NK-92 treated with Interleukin-12 subunit alpha and Interleukin-12 subunit beta, amount 100 ng/mL, for 24 hours (cell line): ENCODE results near the gene LMLN.
"Not testable (repeated sequence)": the region's sequence is repeated elsewhere in the genome, so short reads cannot be mapped to it uniquely, and the experiment has no call there.

Source experiments
- DNase-seq: peaks from one replicate; lab custom pipeline; 2025; lab: John Stamatoyannopoulos, UW

The LMLN gene

GRCh38 chr3:197956626-197956988, 3.4 kb upstream of the LMLN start:
- no peak for DNase-seq

GRCh38 chr3:197957790-197958133, 2.3 kb upstream of the LMLN start:
- DNase-seq: no peak

GRCh38 chr3:197958346-197958745, 1.7 kb upstream of the LMLN start:
- DNase-seq: no peak

- not testable (repeated sequence) for DNase-seq
These were observed 1.2 kb upstream of the LMLN start for GRCh38 chr3:197958848-197959247.

- no peak for DNase-seq
These were observed 522 bp upstream of the LMLN start for GRCh38 chr3:197959500-197959890.

- DNase-seq: no peak
These were observed 921 bp downstream of the LMLN start for GRCh38 chr3:197960694-197961581.

GRCh38 chr3:197961582-197961945, 1.5 kb downstream of the LMLN start:
- DNase-seq: no peak

GRCh38 chr3:197963019-197963637, 3.1 kb downstream of the LMLN start:
- DNase-seq: no peak

GRCh38 chr3:197967337-197967989, 7.4 kb downstream of the LMLN start:
- DNase-seq: not testable (repeated sequence)

GRCh38 chr3:197970588-197970987, 10.6 kb downstream of the LMLN start:
- no peak for DNase-seq

- no peak for DNase-seq
These were observed 14.0 kb downstream of the LMLN start for GRCh38 chr3:197974016-197974415.

GRCh38 chr3:197975311-197975710, 15.3 kb downstream of the LMLN start:
- DNase-seq: no peak

GRCh38 chr3:197983076-197983475, 23.1 kb downstream of the LMLN start:
- DNase-seq: no peak

- no peak for DNase-seq
These were observed 29.6 kb downstream of the LMLN start for GRCh38 chr3:197989651-197990050.

GRCh38 chr3:197994736-197995135, 34.7 kb downstream of the LMLN start:
- DNase-seq: no peak

- DNase-seq: no peak
These were observed 36.8 kb downstream of the LMLN start for GRCh38 chr3:197996855-197997254.

- DNase-seq: no peak
These were observed 37.9 kb downstream of the LMLN start for GRCh38 chr3:197997936-197998335.

- DNase-seq: no peak
These were observed 57.1 kb downstream of the LMLN start for GRCh38 chr3:198017090-198017489.

- DNase-seq: no peak
These were observed 58.4 kb downstream of the LMLN start for GRCh38 chr3:198018416-198018815.

- DNase-seq: no peak
These were observed 59.1 kb downstream of the LMLN start for GRCh38 chr3:198019115-198019514.

GRCh38 chr3:198021320-198021719, 61.3 kb downstream of the LMLN start:
- no peak for DNase-seq

- DNase-seq: no peak
These were observed 62.6 kb downstream of the LMLN start for GRCh38 chr3:198022604-198023003.

- DNase-seq: no peak
These were observed 65.6 kb downstream of the LMLN start for GRCh38 chr3:198025644-198026043.
